HG03432 (cell line): ENCODE results near the gene RNF135.
"Not testable (repeated sequence)": the region's sequence is repeated elsewhere in the genome, so short reads cannot be mapped to it uniquely, and the experiment has no call there.

Source experiments
- ATAC-seq: cut with Tn5 transposase; IDR thresholded peaks from one replicate; pipeline ENCODE4 v1.9.1; 2021; ENCODE audit warnings: mild to moderate bottlenecking, moderate library complexity; ENCODE audit not compliant: unreplicated experiment

Gene RNF135

DNA sequence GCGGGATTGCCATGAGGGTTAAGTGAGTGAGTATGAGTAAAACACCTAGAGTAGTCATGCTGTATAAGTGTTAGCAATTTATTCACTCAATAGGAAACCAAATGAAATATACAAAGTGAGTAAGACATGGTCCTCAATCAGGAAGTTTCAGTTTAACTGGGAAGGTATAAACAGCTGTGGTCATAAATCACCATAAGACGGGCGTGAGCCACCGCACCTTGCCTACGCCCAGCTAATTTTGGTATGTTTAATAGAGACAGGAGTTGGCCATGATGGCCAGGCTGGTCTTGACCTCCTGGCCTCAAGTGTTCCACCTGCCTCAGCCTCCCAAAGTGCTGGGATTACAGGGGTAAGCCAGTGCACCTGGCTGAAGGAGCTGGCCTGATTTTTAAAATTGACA is 27.0 kb downstream of the RNF135 start:
- ATAC-seq, result no peak

DNA sequence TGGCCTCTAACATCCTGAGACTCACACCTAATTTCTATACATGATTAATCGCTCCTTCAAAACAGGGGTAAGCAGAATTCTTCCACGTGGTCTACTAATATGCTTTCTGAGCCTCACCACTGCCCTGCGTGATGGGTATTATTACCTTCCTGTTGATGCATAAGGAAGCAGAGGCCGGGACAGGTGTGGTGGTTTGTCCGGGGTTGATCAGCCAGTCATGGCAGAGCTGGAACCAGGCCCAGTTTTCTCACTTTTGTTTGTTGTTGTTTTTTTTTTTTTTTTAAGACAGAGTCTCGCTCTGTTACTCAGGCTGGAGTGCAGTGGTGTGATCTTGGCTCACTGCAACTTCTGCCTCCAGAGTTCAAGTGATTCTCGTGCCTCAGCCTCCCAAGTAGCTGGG is 31.2 kb downstream of the RNF135 start:
- no peak for ATAC-seq

DNA sequence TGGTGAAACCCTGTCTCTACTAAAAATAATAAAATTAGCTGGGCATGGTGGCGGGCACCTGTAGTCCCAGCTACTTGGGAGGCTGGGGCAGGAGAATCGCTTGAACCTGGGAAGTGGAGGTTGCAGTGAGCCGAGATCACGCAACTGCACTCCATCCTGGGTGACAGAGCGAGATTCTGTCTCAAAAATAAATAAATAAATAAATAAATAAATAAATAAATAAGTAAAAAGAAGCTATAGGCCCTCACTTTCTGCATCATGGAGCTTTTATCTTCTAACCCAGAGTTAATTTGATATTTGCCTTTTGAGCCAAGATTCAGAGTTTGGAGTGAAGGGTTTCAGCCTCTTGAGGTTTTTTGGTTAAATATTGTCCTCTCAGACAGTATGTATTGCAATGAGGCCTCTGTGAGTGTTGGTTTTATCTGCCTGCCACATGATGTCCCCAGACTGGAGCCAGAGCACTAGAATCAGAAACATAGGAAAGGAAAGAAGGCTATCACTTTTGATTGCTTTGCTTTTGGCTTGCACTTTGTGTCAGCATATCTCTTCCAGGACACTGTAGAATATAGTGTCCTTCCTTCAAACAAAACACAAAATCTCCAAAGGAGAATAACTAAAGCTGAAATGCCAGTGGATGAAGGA is 32.5 kb downstream of the RNF135 start:
- ATAC-seq, result no peak

DNA sequence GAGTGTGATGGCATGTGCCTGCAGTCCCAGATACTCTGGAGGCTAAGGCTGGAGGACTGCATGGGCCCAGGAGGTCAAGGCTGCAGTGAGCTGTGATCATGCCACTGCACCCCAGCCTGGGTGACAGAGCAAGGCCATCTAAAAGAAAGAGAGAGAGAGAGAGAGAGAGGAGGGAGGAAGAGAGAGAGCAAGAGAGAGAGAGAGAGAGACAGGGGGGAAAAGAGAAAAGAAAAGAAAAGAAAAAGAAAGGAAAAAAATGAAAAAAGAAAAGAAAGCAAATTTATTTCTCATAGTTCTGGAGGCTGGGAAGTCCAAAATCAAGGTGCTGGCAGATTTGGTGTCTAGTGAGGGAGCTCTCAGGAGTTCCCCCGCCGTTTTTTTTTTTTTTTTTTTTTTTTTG is 33.3 kb downstream of the RNF135 start:
- no peak for ATAC-seq

DNA sequence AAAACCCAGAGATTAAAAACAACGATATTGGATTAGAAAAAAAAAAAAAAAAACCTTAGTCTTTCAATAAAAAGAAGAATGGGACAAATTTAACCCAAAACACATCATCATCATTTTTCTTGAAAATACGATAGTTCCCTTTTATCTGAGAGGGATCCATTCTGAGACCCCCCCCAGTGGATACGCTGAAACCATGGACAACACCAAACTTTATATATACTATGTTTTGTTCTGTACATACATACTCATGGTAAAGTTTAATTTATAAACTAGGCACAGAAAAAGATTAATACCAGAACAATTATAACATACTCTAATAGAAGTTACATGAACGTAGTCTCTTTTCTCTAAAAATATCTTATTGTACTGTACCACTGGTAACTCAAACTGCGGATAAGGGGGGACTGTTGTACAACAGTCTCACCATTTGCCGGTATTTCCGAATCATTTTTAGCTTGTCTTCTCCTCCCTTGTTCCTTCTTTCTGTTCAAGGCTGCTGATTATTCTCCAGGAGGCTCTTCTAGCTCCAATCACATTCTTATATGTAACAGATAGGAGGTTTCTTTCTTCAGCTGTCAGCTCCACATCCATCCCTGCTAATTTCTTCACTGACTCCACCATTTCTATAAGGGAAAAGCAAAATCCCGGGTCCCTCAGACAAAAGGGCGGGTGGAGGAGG is 37.0 kb downstream of the RNF135 start:
- ATAC-seq, result no peak

DNA sequence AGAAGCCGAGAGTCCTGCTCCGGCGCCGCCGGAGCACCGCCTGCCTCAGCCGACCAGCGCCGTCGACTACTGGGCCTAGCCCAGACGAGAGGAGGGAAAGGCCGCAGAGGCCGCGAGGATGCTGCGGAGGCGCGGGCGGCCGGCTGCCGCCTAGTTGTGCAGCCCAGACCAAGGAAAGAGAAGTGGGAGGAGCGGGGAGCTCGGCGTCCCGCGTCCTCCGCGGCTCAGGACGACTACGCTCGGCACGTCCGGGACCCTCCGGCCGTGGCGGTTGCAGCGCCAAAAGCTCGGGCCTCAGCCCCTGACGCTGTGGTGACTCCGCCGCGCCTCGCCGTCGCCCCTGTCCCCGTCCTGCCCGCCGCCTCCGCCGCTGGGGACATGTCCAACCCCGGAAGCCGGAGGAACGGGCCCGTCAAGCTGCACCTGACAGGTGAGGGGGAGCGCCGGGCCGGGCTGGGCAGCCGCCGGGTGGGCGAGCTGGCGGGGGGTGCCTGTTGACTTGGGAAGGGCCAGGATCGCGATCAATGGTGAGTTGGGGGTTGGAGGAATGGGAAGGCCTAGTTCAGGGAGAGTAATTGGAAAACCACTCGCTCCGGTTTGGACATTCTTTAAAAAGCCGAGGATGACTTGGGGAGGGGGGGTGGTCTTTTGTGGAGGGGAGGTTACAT is 37.7 kb downstream of the RNF135 start:
- ATAC-seq, result peak; percentile 68

DNA sequence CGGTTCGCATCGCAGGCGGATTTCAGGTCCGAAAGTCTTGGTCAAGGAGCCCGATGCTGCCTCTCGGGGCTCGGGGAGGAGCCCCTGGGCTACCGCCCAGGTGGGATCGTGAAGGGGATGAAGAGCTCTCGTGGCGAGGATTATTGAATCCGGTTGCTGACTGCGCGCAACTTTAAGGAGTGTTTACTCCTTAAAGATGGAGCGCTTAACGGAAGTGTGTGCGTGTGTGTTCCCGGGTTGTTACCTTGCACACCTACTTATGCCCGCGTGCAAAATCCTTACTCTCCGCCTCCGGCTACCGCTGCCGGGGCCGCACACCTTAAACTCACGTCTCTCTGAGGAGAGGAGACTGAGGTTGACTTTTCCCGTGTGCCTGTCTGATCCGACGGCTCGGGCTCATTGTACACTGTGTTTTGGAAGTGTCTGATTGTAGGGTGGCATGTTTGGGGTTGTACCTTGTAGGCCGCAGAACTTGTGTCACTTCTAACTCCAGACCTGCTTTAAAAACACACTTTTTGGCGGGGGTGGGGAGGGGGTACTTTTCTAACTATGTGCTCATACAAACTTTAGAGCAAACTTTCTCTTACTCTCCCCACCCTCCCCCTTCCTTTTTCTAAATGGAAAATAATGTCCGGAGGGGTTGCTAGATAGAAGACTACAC is 38.3 kb downstream of the RNF135 start:
- not testable (repeated sequence) for ATAC-seq

DNA sequence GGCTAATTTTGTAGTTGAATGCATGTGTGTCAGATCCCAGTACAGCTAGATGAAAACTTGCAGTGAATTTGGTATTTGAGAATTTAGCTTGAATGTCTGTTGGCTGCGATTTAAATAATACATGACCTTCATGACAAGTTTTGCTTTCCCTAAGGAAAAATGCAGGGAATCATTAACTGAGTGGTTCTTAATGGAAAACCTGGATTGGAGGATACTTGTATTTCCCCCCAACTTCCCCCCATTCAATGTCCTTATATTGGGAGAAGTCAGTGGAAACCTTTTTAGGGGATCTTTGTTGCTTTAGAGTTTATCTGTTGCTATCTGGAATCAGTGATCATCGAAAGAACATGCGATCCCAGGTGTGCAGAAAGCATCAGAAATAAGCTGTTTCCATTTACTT is 39.2 kb downstream of the RNF135 start:
- not testable (repeated sequence) for ATAC-seq

DNA sequence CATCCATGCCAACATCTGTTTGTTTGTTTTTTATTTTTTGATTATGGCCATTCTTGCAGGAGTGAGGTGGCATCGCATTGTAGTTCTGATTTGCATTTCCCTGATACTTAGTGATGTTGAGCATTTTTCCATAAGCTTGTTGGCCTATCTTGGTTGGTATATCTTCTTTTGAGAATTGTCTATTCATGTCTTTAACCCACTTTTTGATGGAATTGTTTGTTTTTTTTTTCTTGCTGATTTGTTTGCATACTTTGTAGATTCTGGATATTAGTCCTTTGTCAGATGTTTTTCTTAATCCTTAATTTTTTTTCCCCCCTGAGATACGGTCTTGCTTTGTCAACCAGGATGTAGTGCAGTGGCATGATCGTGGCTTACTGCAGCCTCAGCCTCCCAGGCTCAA is 43.0 kb downstream of the RNF135 start:
- no peak for ATAC-seq

DNA sequence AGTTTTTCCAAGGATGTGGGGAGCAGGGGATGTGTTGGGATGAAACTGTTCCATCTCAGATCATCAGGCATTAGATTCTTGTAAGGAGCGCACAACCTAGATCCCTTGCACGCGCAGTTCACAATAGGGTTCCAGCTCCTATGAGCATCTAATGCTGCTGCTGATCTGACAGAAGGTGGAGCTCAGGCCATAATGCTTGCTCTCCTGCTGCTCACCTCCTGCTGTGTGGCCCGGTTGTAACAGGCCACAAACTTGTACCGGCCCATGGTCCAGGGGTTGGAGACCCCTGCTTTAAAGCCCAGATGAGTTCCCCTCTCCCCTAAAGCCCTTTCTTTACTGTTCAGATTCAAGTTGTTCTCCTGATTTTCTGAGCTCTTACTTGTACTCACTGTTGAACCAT is 44.8 kb downstream of the RNF135 start:
- no peak for ATAC-seq

DNA sequence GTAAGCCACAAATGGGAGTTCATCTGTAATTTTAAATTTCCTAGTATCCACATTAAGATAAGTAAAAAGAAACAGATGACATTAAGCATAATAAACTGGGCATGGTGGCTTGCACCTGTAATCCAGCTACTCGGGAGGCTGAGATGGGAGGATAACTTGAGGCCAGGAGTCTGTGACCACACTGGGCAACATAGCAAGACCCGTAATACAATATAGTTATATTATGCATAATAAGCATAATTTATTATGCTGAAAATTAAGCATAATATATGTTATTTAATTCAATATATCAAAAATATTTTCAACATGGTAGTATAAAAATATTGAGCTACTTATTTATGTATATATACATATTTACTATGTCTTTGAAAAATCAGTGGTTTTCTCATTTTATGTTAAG is 48.2 kb downstream of the RNF135 start:
- no peak for ATAC-seq

DNA sequence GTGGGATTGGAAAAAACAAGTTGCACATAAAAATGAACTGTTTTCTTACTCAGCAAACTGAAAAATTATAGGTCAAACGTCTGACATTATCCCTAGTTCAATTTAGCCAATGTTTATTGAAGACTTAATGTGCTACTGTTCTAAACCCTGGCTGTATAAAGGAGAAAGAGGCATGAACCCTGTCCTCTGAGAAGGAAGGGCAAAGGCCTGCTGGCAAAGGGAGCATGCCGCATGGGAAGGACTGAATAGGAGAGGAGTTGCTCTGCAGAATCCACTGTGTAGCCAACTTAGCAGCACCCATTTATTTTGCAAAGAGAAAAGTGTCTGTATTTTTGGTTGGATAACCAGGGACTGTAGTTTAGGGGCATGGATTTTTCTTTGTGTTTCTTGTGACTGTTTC is 52.3 kb downstream of the RNF135 start:
- ATAC-seq, result not testable (repeated sequence)

DNA sequence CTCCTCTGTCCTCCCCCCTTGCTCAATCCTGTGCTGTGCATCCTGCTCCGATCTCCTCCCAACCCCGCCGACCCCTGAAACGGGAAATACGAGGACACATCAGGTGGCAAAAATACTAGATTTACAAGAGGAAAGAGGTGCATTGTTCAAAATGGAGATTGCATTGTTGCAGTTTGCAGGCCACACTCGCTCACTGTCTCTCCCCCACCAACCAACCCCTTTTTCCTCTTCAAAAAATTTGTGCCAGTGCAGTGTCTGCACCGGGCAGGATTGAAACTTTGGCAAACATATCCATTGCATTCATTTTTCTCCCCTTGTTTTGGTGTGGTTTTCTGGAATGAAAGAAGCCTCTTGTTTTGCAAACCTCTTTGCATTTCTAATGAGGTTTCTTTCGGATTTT is 61.0 kb downstream of the RNF135 start:
- ATAC-seq, result no peak

DNA sequence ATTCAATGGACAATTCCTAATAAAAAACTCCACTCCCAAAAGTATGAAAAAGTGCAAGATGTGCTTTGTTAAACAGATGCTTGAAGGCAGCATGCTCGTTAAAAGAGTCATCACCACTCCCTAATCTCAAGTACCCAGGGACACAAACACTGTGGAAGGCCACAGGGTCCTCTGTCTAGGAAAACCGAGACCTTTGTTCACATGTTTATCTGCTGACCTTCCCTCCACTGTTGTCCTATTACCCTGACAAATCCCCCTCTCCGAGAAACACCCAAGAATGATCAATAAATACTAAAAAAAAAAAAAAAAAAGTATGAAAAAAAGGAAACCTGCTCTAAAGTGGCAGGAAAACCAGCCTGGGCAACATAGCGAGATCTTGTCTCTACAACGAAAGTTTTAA is 64.8 kb downstream of the RNF135 start:
- not testable (repeated sequence) for ATAC-seq

DNA sequence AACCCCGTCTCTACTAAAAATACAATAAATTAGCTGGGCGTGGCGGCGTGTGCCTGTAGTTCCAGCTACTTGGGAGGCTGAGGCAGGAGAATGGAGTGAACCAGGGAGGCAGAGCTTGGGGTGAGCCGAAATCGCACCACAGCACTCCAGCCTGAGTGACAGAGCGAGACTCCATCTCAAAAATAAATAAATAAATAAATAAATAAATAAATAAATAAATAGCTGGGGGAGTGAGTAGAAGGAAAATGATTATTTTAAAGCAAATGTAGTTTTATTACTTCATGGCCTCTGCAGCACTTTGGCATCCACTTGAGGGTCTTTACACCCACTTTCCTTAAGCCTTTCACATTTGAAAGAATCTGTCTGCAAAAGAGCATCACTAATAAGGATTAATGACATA is 70.0 kb downstream of the RNF135 start:
- not testable (repeated sequence) for ATAC-seq

DNA sequence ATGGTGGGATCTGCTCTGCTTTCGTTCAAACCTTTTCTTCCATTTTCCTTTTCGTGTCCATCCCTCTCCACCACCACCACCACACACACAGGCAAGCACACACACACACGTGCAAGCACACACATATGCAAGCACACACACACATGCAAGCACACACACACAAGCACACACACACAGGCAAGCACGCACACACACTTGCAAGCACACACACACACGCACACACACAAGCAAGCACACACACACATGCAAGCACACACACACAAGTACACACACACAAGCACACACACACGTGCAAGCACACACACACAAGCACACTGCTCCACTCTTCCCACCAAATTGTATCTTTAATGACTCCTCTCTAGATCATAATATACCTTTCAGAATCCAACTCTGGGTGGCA is 71.5 kb downstream of the RNF135 start:
- not testable (repeated sequence) for ATAC-seq

DNA sequence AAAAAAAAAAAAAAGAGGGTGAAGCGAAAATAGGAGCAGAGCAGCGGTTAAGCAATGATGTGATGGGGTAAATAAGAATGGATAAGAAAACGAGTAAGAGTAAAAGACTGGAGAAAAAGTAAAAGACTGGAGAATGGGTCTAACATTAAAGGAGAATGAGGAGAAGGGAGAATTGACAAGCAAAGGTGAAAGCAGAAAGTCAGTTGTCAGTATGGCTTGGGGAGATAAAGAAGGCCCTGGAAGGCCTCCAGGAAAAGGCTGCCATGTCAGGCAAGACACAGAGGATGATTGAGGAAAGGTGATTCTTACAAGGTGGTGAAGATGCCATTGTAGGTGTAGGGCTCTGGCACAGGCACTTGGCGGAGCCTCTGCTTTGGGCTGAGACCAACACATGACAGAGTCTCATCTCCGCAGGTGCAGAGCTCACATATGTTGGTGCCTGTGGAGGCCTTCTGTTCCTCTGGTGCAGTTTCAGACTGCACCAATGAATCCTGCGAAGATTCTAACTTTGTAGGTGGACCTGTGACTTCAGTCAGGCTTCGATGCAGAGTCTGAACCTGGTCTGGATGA is 76.1 kb downstream of the RNF135 start:
- not testable (repeated sequence) for ATAC-seq

DNA sequence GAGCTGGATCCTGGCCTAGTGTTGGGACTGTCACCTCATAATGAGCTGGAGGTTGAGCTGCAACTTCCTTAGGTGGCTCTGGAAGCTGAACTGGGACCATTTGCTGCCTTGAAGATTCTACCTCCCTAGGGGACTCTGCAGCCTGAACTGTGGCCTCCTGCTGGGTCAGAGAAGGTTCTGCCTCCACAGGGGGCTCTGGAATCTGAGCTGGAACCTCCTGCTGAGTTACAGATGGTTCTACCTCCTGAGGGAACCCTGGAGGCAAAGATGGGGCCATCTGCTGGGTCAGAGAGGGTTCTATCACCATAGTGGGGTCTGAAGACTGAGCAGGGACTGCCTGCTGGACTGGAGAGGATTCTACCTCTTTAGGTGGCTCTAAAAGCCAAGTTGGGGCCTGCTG is 77.3 kb downstream of the RNF135 start:
- ATAC-seq, result no peak

DNA sequence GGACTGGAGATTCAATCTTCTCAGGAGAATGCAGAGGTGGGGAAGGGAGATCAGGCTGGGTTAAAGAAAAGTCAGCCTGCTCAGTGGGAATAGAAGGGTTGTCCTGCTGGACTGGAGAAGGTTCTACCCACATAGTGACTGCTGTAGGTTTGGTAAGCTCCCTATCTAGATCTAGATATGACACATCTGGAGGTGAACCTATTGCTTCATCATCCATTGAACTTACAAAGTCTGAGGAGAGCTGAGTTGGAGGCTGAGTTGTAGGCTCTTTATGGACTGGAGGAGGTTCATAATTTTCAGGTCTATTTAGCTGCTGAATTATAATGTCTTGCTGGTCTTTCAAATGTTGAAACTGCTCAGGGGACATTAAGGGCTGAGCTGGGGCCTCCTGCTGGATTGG is 77.9 kb downstream of the RNF135 start:
- ATAC-seq, result no peak
